Testis (tissue), 3 donors: ENCODE results near the gene GRIK4. TPM values are rescaled to one million over a fixed set of nuclear protein-coding genes. Genes with fewer than 3 reads are reported as not detected.

Source experiments
- DNase-seq: peaks from one replicate; pipeline ENCODE4 v3.0.0-alpha.2; 2019
- H3K27ac ChIP-seq, 2 donors: fragments of 200-600 bp; sonication (generic); one replicate each; pipeline ENCODE4 v1.5.1; 2019
- H3K27me3 ChIP-seq: fragments of 200-600 bp; sonication (generic); one replicate; pipeline ENCODE4 v1.5.1; 2019
- H3K36me3 ChIP-seq: fragments of 200-600 bp; sonication (generic); one replicate; pipeline ENCODE4 v1.5.1; 2017; ENCODE audit warnings: low read depth; ENCODE audit errors: missing control alignments
- H3K4me1 ChIP-seq: fragments of 200-600 bp; sonication (generic); one replicate; pipeline ENCODE4 v1.5.1; 2019
- H3K4me3 ChIP-seq, 2 donors: fragments of 200-600 bp; sonication (generic); one replicate each; pipeline ENCODE4 v1.5.1; 2017 to 2019
- H3K9me3 ChIP-seq: fragments of 200-600 bp; sonication (generic); one replicate; pipeline ENCODE4 v1.5.1; 2017
- CTCF ChIP-seq, 3 experiments: fragments of 450-650 bp in 2 of 3; fragments of 200-600 bp in 1 of 3; sonication (generic) in 1 of 3; IDR thresholded peaks; one replicate each; pipeline ENCODE4 v1.5.1; 2016 to 2019; ENCODE audit warnings: antibody characterized with exemption in 3 of 3, mild to moderate bottlenecking in 2 of 3, moderate library complexity in 1 of 3
- POLR2A ChIP-seq: fragments of 450-650 bp; IDR thresholded peaks from one replicate; pipeline ENCODE4 v1.6.1; 2017; ENCODE audit warnings: antibody characterized with exemption, mild to moderate bottlenecking, moderate library complexity
- WGBS, 2 donors: methylation state at CpG; one replicate each; pipeline ENCODE4 v1.1.5; 2018; 5-methylcytosine and 5-hydroxymethylcytosine counted together
- intact Hi-C: fragments of 100-400 bp; cut with DNase I; formaldehyde crosslinking; loops from one replicate; pipeline ENCODE4 v1.15.1; 2023; ENCODE audit warnings: low total_unique reads
- polyA plus RNA-seq: library from polyadenylated mRNA; stranded (reverse); fragments of 350-450 nt; fragmentation: Illumina TruSeq; extraction: RNeasy Lipid Tissue Mini Kit (QIAGEN cat#74804); gene quantifications from one replicate; pipeline ENCODE4 v1.2.3, GENCODE V29; 2014; ENCODE audit warnings: low read depth, low replicate concordance; ENCODE audit not compliant: insufficient read depth
- total RNA-seq, 2 donors: library from RNA; depleted of rRNA; stranded (reverse); fragments of >200 nt; gene quantifications; one replicate each; pipeline ENCODE4 v1.2.3, GENCODE V29; 2016

Gene GRIK4
- total and polyA plus RNA-seq, 3 donors from 2014 or later: 2.6 to 3.0 (median 2.6) TPM

- Histone ChIP-seq H3K36me3 (no peaks in the 10 kb centered on the region), H3K4me3 (no peak overlapping the region), H3K27me3 (no peaks in the 10 kb centered on the region), H3K4me1 (no peaks in the 10 kb centered on the region), H3K9me3 (no peaks in the 10 kb centered on the region), H3K27ac (no peak overlapping the region)
- WGBS, 2 donors: 95 to 98% methylated on average over 4 of the region's 4 CpGs
- no peak for TF ChIP-seq POLR2A
- DNase-seq: no peak
- intact Hi-C loops: no loop called here
Measured at GRCh38 chr11:120595557-120595956, 84.0 kb downstream of the GRIK4 start.

- 57 to 72% methylated on average over 24 to 26 of the region's 26 CpGs for WGBS, 2 donors
- DNase-seq: no peak
- no peak overlapping the region for H3K27ac ChIP-seq
- H3K27me3 ChIP-seq: no peaks in the 10 kb centered on the region
- H3K36me3 ChIP-seq: no peaks in the 10 kb centered on the region
- intact Hi-C loops: no loop called here
- TF ChIP-seq POLR2A (no peak), CTCF (IDR thresholded peaks at IDR 0.05) (no peak)
- H3K4me1 ChIP-seq: no peaks in the 10 kb centered on the region
- no peaks in the 10 kb centered on the region for H3K9me3 ChIP-seq
- no peak overlapping the region for H3K4me3 ChIP-seq
Measured at GRCh38 chr11:120597250-120598215, 86.0 kb downstream of the GRIK4 start.

- Histone ChIP-seq H3K27me3 (no peaks in the 10 kb centered on the region), H3K4me1 (no peaks in the 10 kb centered on the region), H3K9me3 (no peaks in the 10 kb centered on the region), H3K4me3 (no peak overlapping the region), H3K36me3 (no peaks in the 10 kb centered on the region), H3K27ac (no peak overlapping the region)
- TF ChIP-seq CTCF (IDR thresholded peaks at IDR 0.05) (no peak), POLR2A (no peak)
- 94% methylated on average over 7 to 8 of the region's 8 CpGs for WGBS, 2 donors
- no peak for DNase-seq
- intact Hi-C loops: no loop called here
Measured at GRCh38 chr11:120598517-120599257, 87.1 kb downstream of the GRIK4 start.

- Histone ChIP-seq H3K9me3 (no peaks in the 10 kb centered on the region), H3K4me3 (no peak overlapping the region), H3K36me3 (no peaks in the 10 kb centered on the region), H3K27me3 (no peaks in the 10 kb centered on the region), H3K4me1 (no peaks in the 10 kb centered on the region), H3K27ac (no peak overlapping the region)
- WGBS, 2 donors: 93 to 97% methylated on average over 11 of the region's 11 CpGs
- intact Hi-C loops: no loop called here
- TF ChIP-seq CTCF (IDR thresholded peaks at IDR 0.05) (no peak), POLR2A (no peak)
- DNase-seq: no peak
Measured at GRCh38 chr11:120599816-120600420, 88.4 kb downstream of the GRIK4 start.

- TF ChIP-seq POLR2A: no peak
- TF ChIP-seq CTCF (IDR thresholded peaks at IDR 0.05): no peak
- Histone ChIP-seq H3K9me3 (no peaks in the 10 kb centered on the region), H3K4me3 (no peak overlapping the region), H3K4me1 (no peaks in the 10 kb centered on the region), H3K27me3 (no peaks in the 10 kb centered on the region), H3K27ac (no peak overlapping the region), H3K36me3 (no peaks in the 10 kb centered on the region)
- 66 to 75% methylated on average over 4 of the region's 4 CpGs for WGBS, 2 donors
- no peak for DNase-seq
- intact Hi-C loops: no loop called here
Measured at GRCh38 chr11:120601536-120601935, 90.0 kb downstream of the GRIK4 start.
